Dendritic cell treated with granulocyte-macrophage colony-stimulating factor and Interleukin-4, amounts not matched to agents 40 ng/mL and 50 ng/mL, for 4 days (primary cell): ENCODE measurements around the gene C13orf46.
"Not testable (repeated sequence)": the region's sequence is repeated elsewhere in the genome, so short reads cannot be mapped to it uniquely, and the experiment has no call there.

Experiments
- H3K27ac Mint-ChIP-seq: one replicate; pipeline ENCODE4 v1.8.0; 2022; ENCODE audit warnings: mild to moderate bottlenecking, mixed read lengths
- H3K27me3 Mint-ChIP-seq: one replicate; pipeline ENCODE4 v1.8.0; 2022; ENCODE audit warnings: mild to moderate bottlenecking, mixed read lengths
- H3K36me3 Mint-ChIP-seq: one replicate; pipeline ENCODE4 v1.8.0; 2022; ENCODE audit warnings: low read depth, mixed read lengths
- H3K4me1 Mint-ChIP-seq: one replicate; pipeline ENCODE4 v1.8.0; 2022; ENCODE audit warnings: low read depth, mixed read lengths
- H3K4me3 Mint-ChIP-seq: one replicate; pipeline ENCODE4 v1.8.0; 2022; ENCODE audit warnings: mild to moderate bottlenecking, moderate library complexity, mixed read lengths
- H3K9me3 Mint-ChIP-seq: one replicate; pipeline ENCODE4 v1.8.0; 2022; ENCODE audit warnings: mixed read lengths
- intact Hi-C: fragments of 100-400 bp; cut with micrococcal nuclease; formaldehyde crosslinking; loops from one replicate; pipeline ENCODE4 v1.15.0; 2022

C13orf46 gene

GRCh38 chr13:113991676-113992179 is 17.9 kb upstream of the C13orf46 start:
- Mint-ChIP-seq H3K9me3 (peaks cover 20% of the 10 kb centered on the region), H3K27me3 (no peaks in the 10 kb centered on the region), H3K4me1 (peaks cover 10% of the 10 kb centered on the region), H3K27ac (no peak overlapping the region), H3K4me3 (no peak overlapping the region), H3K36me3 (peaks cover 76% of the 10 kb centered on the region)
- intact Hi-C loops, result no loop called here

DNA sequence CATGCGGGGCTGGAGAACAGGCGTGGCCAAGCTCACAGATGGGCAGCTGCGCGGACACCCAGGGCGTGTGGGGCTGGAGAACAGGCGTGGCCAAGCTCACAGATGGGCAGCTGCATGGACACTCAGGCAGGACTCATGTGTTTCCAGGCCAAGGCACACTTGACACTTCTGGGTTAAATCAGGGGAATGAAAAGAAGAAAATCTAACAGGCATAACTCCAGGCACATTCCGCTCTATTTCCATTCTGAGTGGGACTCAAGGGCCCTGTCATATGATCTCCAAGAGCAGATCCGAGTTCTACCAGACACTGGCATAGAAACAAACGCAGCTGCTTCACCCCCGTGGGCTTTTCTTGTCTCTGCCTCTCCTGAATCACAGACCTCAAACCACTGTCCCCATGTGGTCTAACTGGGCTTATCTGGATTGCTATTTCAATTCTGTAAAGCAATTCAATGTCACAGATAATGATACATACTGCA is 17.4 kb upstream of the C13orf46 start:
- Mint-ChIP-seq H3K4me1 (peaks cover 10% of the 10 kb centered on the region), H3K4me3 (no peak overlapping the region), H3K27me3 (no peaks in the 10 kb centered on the region), H3K36me3 (peaks cover 71% of the 10 kb centered on the region), H3K9me3 (peaks cover 20% of the 10 kb centered on the region), H3K27ac (no peak overlapping the region)
- intact Hi-C loops, result no loop called here

GRCh38 chr13:113990321-113990837 is 16.5 kb upstream of the C13orf46 start:
- Mint-ChIP-seq H3K4me1 (peaks cover 10% of the 10 kb centered on the region), H3K36me3 (peaks cover 66% of the 10 kb centered on the region), H3K9me3 (peaks cover 20% of the 10 kb centered on the region), H3K27me3 (no peaks in the 10 kb centered on the region), H3K27ac (no peak overlapping the region), H3K4me3 (no peak overlapping the region)
- intact Hi-C loops, result no loop called here

DNA sequence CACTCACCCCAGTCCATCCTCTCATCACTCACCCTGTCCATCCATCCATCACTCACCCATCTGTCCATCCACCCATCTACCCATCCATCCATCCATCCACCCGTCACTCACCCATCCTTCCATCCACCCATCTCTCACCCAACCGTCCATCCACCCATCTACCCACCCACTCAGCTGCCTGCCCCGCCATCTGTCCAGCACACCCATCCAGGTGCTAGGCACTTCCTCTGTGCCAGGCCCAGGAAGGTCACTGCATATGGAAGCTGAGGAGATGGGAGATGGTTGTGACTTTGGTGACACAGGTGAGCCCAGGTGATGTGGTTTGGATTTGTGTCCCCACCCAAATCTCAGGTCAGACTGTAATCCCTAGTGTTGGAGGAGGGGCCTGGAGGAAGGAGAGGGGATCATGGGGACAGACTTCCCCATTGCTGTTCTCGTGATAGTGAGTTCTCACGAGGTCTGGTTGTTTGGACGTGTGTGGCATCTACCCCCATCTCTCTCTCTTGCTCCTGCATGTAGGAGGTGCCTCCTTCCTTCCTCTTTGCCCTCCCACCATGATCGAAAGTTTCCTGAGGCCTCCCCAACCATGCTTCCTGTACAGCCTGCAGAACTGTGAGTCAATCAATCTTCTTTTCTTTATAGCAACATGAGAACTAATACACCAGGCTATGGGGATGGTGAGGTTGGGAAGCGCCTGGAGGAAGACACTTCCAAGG is 15.9 kb upstream of the C13orf46 start:
- peaks cover 60% of the 10 kb centered on the region for H3K36me3 Mint-ChIP-seq
- peaks cover 10% of the 10 kb centered on the region for H3K4me1 Mint-ChIP-seq
- H3K4me3 Mint-ChIP-seq, result no peak overlapping the region
- no peaks in the 10 kb centered on the region for H3K27me3 Mint-ChIP-seq
- no peak overlapping the region for H3K27ac Mint-ChIP-seq
- intact Hi-C loops, result no loop called here
- H3K9me3 Mint-ChIP-seq, result peaks cover 20% of the 10 kb centered on the region

DNA sequence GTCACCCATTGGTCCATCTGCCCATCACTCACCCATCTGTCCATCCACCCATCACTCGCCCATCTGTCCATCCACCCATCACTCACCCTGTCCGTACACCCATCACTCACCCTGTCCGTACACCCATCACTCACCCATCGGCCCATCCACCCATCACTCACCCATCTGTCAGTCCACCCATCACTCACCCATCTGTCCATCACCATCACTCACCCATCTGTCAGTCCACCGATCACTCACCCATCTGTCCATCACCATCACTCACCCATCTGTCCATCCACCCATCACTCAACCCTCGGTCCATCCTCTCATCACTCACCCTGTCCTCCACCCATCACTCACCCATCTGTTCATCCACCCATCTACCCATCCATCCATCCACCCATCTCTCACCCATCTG is 15.0 kb upstream of the C13orf46 start:
- H3K27me3 Mint-ChIP-seq, H3K4me3 Mint-ChIP-seq, H3K4me1 Mint-ChIP-seq, intact Hi-C loops, H3K27ac Mint-ChIP-seq: not testable (repeated sequence)
- H3K36me3 Mint-ChIP-seq, result peaks cover 52% of the 10 kb centered on the region
- peaks cover 20% of the 10 kb centered on the region for H3K9me3 Mint-ChIP-seq

GRCh38 chr13:113982296-113982661 is 8.4 kb upstream of the C13orf46 start:
- no peaks in the 10 kb centered on the region for H3K27me3 Mint-ChIP-seq
- intact Hi-C loops, result no loop called here
- peaks cover 57% of the 10 kb centered on the region for H3K36me3 Mint-ChIP-seq
- no peak overlapping the region for H3K4me3 Mint-ChIP-seq
- peaks cover 1% of the 10 kb centered on the region for H3K4me1 Mint-ChIP-seq
- H3K9me3 Mint-ChIP-seq, result no peaks in the 10 kb centered on the region
- no peak overlapping the region for H3K27ac Mint-ChIP-seq

- H3K27me3 Mint-ChIP-seq, result no peaks in the 10 kb centered on the region
- intact Hi-C loops, result no loop called here
- no peak overlapping the region for H3K4me3 Mint-ChIP-seq
- peaks cover 62% of the 10 kb centered on the region for H3K36me3 Mint-ChIP-seq
- H3K27ac Mint-ChIP-seq, result no peak overlapping the region
- peaks cover 6% of the 10 kb centered on the region for H3K4me1 Mint-ChIP-seq
- no peaks in the 10 kb centered on the region for H3K9me3 Mint-ChIP-seq
These were observed 7.9 kb upstream of the C13orf46 start for GRCh38 chr13:113981611-113982295.

DNA sequence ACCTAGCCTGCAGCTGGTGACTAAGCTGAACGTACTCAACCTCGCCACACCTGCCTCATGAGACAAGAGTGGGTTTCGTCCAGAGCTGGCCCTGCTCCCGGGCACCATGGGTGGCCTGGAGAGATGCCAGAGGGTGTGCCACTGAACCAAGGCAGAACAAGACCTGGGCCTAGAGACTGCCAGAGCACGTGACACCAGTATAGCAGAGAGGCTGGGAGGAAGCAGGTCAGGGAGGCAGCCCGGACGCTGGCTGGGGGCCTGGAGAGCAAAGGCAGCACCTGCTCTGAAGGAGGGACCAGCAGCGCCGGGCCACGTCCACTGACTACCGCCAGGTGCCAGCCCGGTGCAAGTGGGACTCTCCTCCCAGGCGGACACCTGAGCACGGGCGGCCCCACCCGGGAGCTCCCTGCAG is 7.3 kb upstream of the C13orf46 start:
- no peaks in the 10 kb centered on the region for H3K9me3 Mint-ChIP-seq
- H3K4me1 Mint-ChIP-seq, result peaks cover 8% of the 10 kb centered on the region
- H3K4me3 Mint-ChIP-seq, result no peak overlapping the region
- intact Hi-C loops, result no loop called here
- no peak overlapping the region for H3K27ac Mint-ChIP-seq
- peaks cover 68% of the 10 kb centered on the region for H3K36me3 Mint-ChIP-seq
- H3K27me3 Mint-ChIP-seq, result no peaks in the 10 kb centered on the region

DNA sequence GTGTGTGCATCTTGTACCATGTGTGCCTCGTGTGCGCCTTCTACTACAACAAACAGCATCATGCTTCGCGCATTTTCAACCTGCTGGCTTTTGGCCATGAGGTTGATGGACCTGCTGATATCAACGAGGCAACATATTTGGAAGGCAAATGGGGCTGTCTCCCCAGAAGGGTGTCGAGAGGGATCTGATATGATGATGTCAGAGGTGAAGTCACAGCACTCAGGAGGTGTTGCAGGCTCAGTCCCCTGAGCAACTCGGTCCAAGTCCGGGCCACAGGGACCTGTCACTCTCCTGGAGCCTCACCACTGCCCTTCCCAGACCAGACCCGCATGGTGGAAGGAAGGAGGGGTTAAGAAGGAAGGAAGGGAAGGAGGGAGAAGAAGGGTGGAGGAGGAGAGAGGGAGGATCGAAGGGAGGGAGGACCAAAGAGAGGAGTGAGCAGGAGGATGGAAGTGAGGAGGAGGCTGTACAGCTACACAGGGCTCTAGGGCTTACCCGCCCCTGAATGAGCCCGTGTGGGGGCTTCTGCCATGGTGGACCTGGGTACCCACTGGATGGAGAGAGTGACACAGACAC is 6.7 kb upstream of the C13orf46 start:
- Mint-ChIP-seq H3K4me3 (no peak overlapping the region), H3K36me3 (peaks cover 74% of the 10 kb centered on the region), H3K27ac (no peak overlapping the region), H3K27me3 (no peaks in the 10 kb centered on the region), H3K9me3 (no peaks in the 10 kb centered on the region), H3K4me1 (peaks cover 8% of the 10 kb centered on the region)
- intact Hi-C loops, result no loop called here

DNA sequence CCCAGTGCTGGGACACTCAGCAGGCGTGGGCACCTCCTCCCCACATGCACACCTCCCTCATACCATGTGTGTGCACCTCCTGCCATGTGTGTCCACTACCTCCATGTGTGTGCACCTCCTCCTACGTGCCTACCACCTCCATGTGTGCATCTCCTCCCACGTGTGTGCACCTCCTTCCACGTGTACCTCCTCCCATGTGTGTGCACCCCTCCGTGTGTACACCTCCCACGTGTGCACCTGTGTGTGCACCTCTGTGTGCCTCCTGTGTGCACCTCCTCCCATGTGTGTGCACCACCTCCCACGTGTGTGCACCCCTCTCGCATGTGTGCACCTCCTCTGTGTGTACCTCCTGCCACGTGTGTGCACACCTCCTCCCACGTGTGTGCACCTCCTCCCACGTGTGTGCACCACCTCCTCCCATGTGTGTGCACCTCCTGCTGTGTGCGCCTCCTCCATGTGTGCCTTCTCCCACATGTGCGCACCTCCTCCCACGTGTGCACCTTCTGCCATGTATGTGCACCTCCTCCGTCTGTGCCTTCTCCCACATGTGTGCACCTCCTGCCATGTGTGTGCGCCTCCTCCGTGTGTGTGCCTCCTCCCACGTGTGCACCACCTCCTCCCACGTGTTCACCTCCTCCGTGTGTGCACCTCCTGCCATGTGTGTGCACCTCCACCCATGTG is 6.1 kb upstream of the C13orf46 start:
- Mint-ChIP-seq H3K4me3 (no peak overlapping the region), H3K27ac (no peak overlapping the region), H3K36me3 (peaks cover 80% of the 10 kb centered on the region), H3K9me3 (no peaks in the 10 kb centered on the region), H3K4me1 (peaks cover 8% of the 10 kb centered on the region), H3K27me3 (no peaks in the 10 kb centered on the region)
- intact Hi-C loops, result no loop called here

DNA sequence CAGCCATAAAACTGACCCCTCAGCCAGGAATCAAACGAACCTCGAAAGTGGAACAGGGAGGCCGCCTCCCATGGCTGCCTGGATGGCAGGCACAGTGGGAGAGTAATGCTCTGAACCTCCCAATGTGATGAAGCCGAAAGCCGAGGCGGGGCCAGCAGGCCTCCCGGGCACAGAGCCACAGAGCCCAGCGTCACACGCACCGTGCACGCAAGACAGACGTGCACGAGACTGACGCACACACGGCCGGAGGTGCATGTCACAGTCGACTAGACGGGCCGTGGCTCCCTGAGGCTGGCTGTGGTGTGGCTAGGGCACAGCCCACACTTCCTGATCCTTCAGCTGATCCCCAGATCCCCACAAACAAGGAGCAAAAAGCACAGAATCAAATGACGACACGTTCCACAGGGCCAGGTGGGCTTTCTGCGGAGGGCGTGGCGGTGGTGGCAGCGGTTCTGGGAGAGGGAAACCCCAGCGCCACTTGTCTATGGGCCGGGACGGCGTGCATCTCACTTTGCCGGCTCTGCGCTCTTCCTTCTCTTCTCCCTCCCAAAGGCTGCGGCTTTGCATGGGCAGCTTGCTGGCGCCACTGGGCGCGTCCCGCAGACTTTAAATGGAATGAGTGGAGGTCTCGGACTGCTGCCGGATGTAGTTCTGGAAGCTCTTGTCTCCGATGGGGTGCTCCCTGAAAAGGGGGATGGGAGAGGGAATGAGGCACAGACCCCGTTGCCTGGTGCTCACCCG is 5.0 kb upstream of the C13orf46 start:
- Mint-ChIP-seq H3K27ac (no peak overlapping the region), H3K9me3 (no peaks in the 10 kb centered on the region), H3K36me3 (peaks cover 90% of the 10 kb centered on the region), H3K4me3 (no peak overlapping the region), H3K4me1 (peaks cover 8% of the 10 kb centered on the region), H3K27me3 (no peaks in the 10 kb centered on the region)
- intact Hi-C loops, result no loop called here

- peaks cover 98% of the 10 kb centered on the region for H3K36me3 Mint-ChIP-seq
- intact Hi-C loops, result no loop called here
- no peak overlapping the region for H3K4me3 Mint-ChIP-seq
- no peaks in the 10 kb centered on the region for H3K9me3 Mint-ChIP-seq
- H3K27me3 Mint-ChIP-seq, result no peaks in the 10 kb centered on the region
- H3K4me1 Mint-ChIP-seq, result peaks cover 8% of the 10 kb centered on the region
- H3K27ac Mint-ChIP-seq, result no peak overlapping the region
These were observed 4.1 kb upstream of the C13orf46 start for GRCh38 chr13:113977976-113978375.
